ENCODE measurements around the gene CCL8.

Gene CCL8

DNA sequence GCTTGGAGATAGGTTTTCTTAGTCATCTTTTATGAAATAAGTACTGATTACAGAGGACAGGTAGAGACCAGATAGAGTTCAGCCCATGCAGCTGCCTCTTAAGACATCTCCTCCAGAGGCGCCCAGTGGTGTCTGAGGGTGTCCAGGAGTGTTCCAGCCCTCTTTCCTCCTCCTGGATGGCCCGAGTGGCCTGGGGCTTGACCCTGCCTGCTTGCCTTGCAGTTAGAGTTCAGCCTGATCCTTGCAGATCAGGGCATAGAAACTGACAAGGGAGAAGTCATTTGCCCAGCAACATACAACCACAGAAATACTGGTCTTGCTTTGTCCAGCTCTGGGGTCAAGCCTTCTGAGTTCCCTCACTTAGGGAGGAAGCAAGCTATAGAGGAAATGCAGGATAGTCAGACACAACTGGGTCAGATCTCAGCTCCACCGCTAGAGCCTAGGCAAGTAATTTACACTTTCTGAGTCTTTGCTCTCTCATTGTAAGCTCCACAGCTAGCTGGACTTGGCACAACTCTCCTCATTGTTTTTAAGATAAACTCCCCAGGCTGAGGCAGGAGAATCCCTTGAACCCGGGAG is 47.4 kb downstream of the CCL8 start:
- H3K27me3 ChIP-seq (ENCODE audit: control insufficient read depth, insufficient read depth, low read length) = no peaks in the 10 kb centered on the region
- H3K4me3 ChIP-seq (ENCODE audit: low read depth, low read length) = no peak overlapping the region
- no peak overlapping the region for H3K27ac ChIP-seq (ENCODE audit: low read depth, low read length)
- H3K9ac ChIP-seq (ENCODE audit: low read depth, low read length) = no peak overlapping the region
- no peaks in the 10 kb centered on the region for H3K4me1 ChIP-seq (ENCODE audit: control insufficient read depth, insufficient read depth, low read length)
- H3K36me3 ChIP-seq (ENCODE audit: control insufficient read depth, insufficient read depth, low read length) = no peaks in the 10 kb centered on the region
- no peaks in the 10 kb centered on the region for H3K9me3 ChIP-seq (ENCODE audit: control insufficient read depth, insufficient read depth, low read length)

DNA sequence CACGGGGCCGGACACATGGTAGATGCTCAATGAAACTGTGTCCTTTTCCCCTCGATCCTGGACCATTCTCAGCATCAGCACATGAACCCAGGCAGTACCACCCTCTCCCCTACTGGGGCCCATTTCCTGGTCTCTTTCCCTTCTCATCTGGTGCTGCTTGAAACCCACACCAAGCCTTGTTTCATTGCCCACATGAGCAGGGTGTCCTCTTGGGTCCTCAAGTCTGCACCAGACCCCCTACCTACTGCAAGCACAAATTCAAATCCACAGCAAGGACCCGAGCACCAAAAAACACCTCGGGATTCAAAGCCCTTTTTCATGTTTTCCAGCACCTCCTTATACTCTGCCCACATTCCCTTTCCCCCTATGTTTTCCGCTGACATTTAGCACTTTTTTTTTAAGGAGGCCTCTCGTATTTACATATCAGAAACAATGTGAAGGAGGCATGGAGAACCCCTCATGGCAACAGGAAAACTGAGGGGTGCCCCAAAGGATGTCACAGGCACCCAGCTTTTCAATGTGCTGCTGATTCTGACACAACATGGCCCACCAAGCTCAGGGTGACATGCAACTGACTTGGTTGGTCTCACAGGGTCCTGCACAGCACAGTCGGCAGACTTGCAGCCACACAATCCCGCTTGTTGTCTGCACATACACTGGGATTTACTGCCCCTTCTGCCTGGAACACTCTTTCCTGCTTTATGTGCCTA is 48.4 kb downstream of the CCL8 start:
- no peaks in the 10 kb centered on the region for H3K36me3 ChIP-seq (ENCODE audit: control insufficient read depth, insufficient read depth, low read length)
- no peaks in the 10 kb centered on the region for H3K4me1 ChIP-seq (ENCODE audit: control insufficient read depth, insufficient read depth, low read length)
- no peak overlapping the region for H3K4me3 ChIP-seq (ENCODE audit: low read depth, low read length)
- H3K27me3 ChIP-seq (ENCODE audit: control insufficient read depth, insufficient read depth, low read length) = no peaks in the 10 kb centered on the region
- H3K27ac ChIP-seq (ENCODE audit: low read depth, low read length) = no peak overlapping the region
- no peaks in the 10 kb centered on the region for H3K9me3 ChIP-seq (ENCODE audit: control insufficient read depth, insufficient read depth, low read length)
- H3K9ac ChIP-seq (ENCODE audit: low read depth, low read length) = no peak overlapping the region

- Histone ChIP-seq H3K4me3 (ENCODE audit: low read depth, low read length) (no peak overlapping the region), H3K9me3 (ENCODE audit: control insufficient read depth, insufficient read depth, low read length) (no peaks in the 10 kb centered on the region), H3K4me1 (ENCODE audit: control insufficient read depth, insufficient read depth, low read length) (no peaks in the 10 kb centered on the region), H3K9ac (ENCODE audit: low read depth, low read length) (no peak overlapping the region), H3K36me3 (ENCODE audit: control insufficient read depth, insufficient read depth, low read length) (no peaks in the 10 kb centered on the region), H3K27ac (ENCODE audit: low read depth, low read length) (no peak overlapping the region), H3K27me3 (ENCODE audit: control insufficient read depth, insufficient read depth, low read length) (no peaks in the 10 kb centered on the region)
Observed at GRCh38 chr17:34368196-34368945, 49.1 kb downstream of the CCL8 start.

DNA sequence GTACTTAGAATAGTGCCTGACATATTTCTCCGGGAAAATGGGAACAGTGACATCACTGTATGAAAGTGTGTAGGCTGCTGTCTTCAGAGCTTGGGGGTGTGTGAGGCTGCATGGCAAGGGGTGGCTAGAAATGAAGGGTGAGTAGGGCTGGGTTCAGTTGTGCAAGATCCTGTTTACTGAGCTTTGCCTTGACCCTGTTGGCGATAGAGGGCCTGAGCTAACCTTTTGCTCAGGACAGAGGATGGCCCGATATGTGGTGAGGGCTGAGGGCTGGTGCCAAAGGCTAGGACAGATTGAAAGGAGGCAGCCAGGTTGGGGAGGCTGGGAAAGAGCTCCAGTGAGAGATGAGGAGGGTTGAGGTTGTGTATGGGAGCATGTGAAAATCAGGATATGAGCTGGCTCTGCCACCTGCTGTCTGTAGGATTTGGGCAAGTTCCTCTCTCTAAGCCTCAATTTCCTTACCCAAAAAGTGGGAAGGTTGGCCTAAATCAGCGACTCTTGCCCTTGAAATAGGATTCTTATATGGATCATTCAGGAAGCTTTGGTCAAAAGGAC is 49.8 kb downstream of the CCL8 start:
- Histone ChIP-seq H3K36me3 (ENCODE audit: control insufficient read depth, insufficient read depth, low read length) (no peaks in the 10 kb centered on the region), H3K27ac (ENCODE audit: low read depth, low read length) (no peak overlapping the region), H3K9me3 (ENCODE audit: control insufficient read depth, insufficient read depth, low read length) (no peaks in the 10 kb centered on the region), H3K4me1 (ENCODE audit: control insufficient read depth, insufficient read depth, low read length) (no peaks in the 10 kb centered on the region), H3K27me3 (ENCODE audit: control insufficient read depth, insufficient read depth, low read length) (no peaks in the 10 kb centered on the region), H3K9ac (ENCODE audit: low read depth, low read length) (no peak overlapping the region), H3K4me3 (ENCODE audit: low read depth, low read length) (no peak overlapping the region)

DNA sequence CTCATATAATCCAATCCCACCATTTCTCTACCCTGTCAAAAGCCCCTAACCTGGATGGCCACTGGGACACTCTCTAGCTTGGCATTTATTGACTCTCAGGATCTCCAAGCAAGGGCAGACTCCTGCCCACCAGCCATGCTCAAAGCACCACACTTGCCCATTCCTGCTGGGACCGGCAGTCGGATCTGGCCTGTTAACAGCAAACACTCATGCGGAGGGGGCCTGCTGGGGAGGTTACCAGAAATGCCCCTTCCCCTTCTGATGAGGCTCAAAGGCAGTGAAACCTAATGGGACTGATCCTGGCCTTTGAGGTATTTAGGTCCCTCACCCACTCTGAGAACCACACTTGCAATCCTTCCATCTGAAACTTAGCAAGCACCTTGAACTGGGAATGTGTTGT is 50.3 kb downstream of the CCL8 start:
- Histone ChIP-seq H3K27me3 (ENCODE audit: control insufficient read depth, insufficient read depth, low read length) (no peaks in the 10 kb centered on the region), H3K27ac (ENCODE audit: low read depth, low read length) (no peak overlapping the region), H3K4me1 (ENCODE audit: control insufficient read depth, insufficient read depth, low read length) (peaks cover 2% of the 10 kb centered on the region), H3K9me3 (ENCODE audit: control insufficient read depth, insufficient read depth, low read length) (no peaks in the 10 kb centered on the region), H3K4me3 (ENCODE audit: low read depth, low read length) (no peak overlapping the region), H3K36me3 (ENCODE audit: control insufficient read depth, insufficient read depth, low read length) (no peaks in the 10 kb centered on the region), H3K9ac (ENCODE audit: low read depth, low read length) (no peak overlapping the region)

GRCh38 chr17:34370376-34370996 is 51.3 kb downstream of the CCL8 start:
- peaks cover 4% of the 10 kb centered on the region for H3K4me1 ChIP-seq (ENCODE audit: control insufficient read depth, insufficient read depth, low read length)
- H3K4me3 ChIP-seq (ENCODE audit: low read depth, low read length) = no peak overlapping the region
- H3K9ac ChIP-seq (ENCODE audit: low read depth, low read length) = no peak overlapping the region
- no peaks in the 10 kb centered on the region for H3K36me3 ChIP-seq (ENCODE audit: control insufficient read depth, insufficient read depth, low read length)
- no peaks in the 10 kb centered on the region for H3K9me3 ChIP-seq (ENCODE audit: control insufficient read depth, insufficient read depth, low read length)
- H3K27ac ChIP-seq (ENCODE audit: low read depth, low read length) = no peak overlapping the region
- H3K27me3 ChIP-seq (ENCODE audit: control insufficient read depth, insufficient read depth, low read length) = no peaks in the 10 kb centered on the region

DNA sequence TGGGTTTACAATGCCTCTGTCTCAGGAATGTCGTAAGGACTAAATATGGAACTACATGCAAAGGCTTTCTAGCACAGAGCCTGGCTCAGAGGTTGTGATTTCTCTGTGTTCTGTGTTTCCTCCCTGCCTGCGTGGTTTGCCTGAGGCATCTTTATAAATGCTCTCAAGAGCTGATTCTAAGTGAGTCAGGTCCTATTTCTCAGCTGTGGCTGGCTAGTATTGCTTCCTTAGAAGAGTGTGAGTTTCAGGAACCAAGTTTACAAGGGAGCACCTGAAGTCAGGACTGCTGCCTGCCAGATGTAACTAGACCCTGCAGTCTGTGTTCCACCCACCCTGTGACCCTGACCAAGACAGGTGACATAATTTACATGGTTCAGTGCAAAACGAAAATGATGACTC is 51.8 kb downstream of the CCL8 start:
- no peaks in the 10 kb centered on the region for H3K9me3 ChIP-seq (ENCODE audit: control insufficient read depth, insufficient read depth, low read length)
- H3K4me1 ChIP-seq (ENCODE audit: control insufficient read depth, insufficient read depth, low read length) = peaks cover 4% of the 10 kb centered on the region
- no peak overlapping the region for H3K9ac ChIP-seq (ENCODE audit: low read depth, low read length)
- H3K27me3 ChIP-seq (ENCODE audit: control insufficient read depth, insufficient read depth, low read length) = no peaks in the 10 kb centered on the region
- no peak overlapping the region for H3K27ac ChIP-seq (ENCODE audit: low read depth, low read length)
- no peak overlapping the region for H3K4me3 ChIP-seq (ENCODE audit: low read depth, low read length)
- H3K36me3 ChIP-seq (ENCODE audit: control insufficient read depth, insufficient read depth, low read length) = no peaks in the 10 kb centered on the region

All from HUES48 (cell line).